Stromal cell of bone marrow (primary cell): ENCODE results near the gene ST8SIA5.

Experiments
- DNase-seq: peaks from one replicate; pipeline ENCODE4 v3.0.0-alpha.2; 2012; ENCODE audit warnings: low read depth

Gene ST8SIA5

DNA sequence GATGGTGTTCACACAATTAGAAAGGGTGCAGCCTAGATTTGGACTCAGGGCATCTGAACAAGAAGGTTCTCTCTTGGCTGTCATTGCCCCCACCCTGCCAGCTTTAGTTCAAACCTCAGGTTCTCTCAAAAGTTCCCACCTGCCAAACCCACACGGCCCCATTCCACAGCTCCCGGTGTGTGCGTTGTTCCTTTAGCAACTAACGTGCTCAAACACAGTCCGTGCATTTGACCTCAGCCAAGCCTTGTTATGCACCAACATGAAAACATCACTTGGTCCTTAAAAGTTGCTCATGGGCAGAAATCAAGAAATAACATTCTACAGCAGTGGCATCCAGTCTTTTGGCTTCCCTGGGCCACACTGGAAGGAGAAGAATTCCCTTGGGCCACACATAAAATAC, 131.8 kb downstream of the ST8SIA5 start:
- DNase-seq = no peak

DNA sequence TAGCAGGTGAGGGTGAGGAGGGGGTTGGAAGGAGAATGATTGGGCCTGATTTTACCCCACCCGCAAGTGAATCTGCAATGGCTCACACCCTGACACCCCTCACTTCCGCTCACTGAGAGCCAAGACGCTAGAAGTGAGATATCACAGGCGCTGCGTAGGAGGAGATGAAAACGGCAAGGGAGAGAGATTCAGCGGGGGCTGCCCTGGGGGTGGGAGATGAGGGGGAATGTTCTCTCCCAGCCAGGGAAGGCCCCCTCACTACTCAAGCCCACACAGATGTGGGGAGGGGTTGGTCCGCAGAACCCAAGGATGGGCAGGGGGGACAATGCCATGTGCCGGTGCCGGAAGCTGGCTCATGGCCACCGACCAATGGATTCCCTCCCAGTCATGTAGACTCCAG, 132.7 kb downstream of the ST8SIA5 start:
- DNase-seq = no peak

DNA sequence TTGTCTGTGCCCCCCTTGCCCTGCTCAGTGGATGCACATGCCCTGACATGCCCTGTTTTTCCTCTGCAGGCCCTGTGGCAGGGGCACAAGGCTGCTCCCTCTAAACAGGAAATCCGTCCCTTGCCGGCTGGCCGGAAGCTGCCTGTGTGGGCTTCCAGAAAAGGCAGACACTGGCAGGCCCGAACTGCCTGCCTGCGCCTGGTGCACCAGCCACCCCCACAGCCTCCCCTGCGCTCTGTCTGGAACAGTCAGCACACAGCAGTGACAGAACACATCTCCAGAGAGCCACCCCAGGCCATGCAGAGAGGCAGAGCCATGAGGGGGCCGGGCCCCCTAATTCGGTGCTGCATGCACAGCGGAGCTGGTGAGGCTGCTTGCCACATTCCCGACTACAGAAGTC, 133.3 kb downstream of the ST8SIA5 start:
- no peak for DNase-seq

DNA sequence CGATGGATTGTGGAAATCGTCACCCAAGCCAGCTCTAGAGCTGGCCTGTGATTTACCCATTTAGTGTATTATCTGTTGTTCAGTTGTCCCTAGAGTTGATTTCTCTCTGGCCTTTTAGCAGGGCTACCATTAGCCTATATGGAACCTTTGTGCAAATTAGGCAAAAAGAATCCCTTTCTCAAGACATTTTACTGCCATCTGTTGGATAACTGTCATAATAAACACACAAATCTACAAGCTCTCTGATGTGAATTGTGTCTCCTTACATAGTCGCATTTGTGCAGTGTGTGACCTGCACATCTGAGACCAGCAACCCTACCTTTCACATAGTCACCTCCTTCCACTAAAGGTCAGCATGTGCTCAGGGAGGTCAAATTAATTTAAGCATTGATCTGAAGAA, 133.9 kb downstream of the ST8SIA5 start:
- DNase-seq = no peak

DNA sequence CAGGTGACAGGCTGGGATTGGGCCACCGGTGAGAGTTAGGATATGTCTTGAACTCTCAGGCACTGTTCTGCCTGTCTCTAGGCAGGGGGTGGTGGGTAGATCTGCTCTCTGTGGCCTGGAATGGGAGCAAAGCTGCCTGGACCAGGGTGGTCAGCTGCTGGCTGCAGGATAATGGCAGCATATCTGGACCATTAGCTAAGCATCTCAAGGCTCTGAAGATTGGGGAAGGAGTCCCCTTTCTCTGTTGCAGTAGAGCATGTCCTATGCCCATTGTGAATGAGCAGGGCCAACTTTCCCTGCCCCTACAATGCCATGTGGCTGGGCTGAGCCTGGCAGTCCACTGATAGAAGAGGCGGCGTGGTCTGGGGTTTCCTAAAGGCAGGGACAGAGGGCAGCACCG, 134.4 kb downstream of the ST8SIA5 start:
- no peak for DNase-seq

DNA sequence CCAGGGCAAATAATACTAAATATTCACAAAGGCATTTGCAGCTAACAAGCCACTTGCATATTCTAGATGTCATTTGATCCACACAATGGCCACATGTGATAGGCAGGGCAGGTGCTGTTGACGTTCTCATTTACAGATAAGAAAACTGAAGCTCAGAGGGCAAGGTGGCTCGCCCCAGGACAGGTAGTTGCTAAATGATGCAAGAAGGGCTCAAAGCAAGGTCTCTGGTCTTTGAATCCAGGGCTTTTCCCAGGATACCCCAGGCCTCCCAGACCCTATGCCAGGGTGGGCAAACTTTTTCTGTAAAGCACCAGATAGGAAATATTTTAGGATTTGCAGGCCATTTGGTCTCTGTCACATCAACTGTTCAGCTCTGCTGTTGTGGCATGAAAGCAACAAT, 135.0 kb downstream of the ST8SIA5 start:
- DNase-seq = no peak

DNA sequence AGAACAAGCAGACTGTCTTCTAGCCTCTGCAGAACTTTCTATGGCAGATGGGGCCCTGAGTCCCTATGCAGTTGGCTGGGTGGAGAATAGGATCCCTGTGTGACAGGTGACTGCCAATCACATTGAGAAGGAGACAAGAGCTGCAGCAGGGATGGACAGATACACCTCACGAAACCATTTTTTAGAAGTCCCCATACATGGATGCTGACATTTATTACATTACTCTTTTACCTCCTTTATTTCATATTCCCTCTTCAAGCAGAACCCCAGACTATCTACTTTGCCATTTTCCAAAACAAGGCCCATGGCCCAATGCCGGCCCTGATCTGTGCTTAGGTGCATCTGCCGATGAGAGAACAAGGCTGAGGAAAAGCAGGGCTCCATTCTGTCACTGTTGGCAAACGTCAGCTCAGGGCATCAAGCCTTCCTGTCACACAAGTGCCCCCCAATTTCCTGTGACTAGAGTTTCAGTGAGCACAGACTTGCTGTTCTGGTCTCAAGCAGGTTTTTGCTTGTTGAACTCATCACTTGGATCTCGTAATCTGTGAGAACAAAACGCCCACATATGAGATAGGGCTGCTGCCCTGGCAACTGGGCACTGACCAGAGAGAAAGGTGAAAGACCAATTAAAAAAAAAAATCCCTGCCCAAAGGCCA, 135.6 kb downstream of the ST8SIA5 start:
- DNase-seq = no peak

DNA sequence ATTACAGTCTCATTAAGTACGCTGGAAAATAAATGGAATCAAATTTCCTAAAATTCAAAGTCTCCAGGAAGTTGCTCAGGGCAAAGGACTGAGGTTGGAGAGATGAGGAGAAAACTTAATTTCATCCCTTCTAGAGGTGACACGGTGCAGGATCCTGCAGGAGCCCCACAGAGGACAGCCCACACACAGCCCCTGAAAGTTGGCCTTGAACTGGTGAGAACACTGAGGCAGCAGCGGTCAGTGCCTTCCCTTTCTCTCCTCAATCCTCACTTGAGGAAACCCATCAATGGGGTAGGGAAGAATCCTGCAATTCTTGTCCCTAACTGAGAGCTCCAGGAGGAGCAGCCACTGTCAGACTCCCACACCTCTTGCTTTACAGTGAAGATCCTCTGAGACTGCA, 137.3 kb downstream of the ST8SIA5 start:
- DNase-seq = no peak
